GM12874 (cell line): ENCODE data around the gene TCEAL5.

Experiments
- CTCF ChIP-seq: IDR thresholded peaks from 2 replicates; pipeline ENCODE4 v1.5.1; 2011; ENCODE audit warnings: low read depth, mild to moderate bottlenecking, control low read depth, low read length, moderate library complexity; ENCODE audit not compliant: insufficient read depth

The TCEAL5 gene

GRCh38 chrX:103276581-103277002 lies at the start of gene TCEAL5:
TCEAL5 (minus strand) TSS chrX:103276750; CDS start chrX:103274563, 2,187 bp downstream.
- TF ChIP-seq CTCF: no peak

GRCh38 chrX:103311399-103311780 lies 34.8 kb upstream of the TCEAL5 start:
- no peak for TF ChIP-seq CTCF

- no peak for TF ChIP-seq CTCF
Observed at GRCh38 chrX:103310555-103311398, 34.2 kb upstream of the TCEAL5 start, which contains the start of gene BEX2. BEX2 (minus strand) TSS chrX:103310990; CDS start chrX:103309976, 1,014 bp downstream.

GRCh38 chrX:103309860-103310554 lies 33.5 kb upstream of the TCEAL5 start:
- TF ChIP-seq CTCF: no peak

GRCh38 chrX:103304705-103305104 lies 28.2 kb upstream of the TCEAL5 start:
- no peak for TF ChIP-seq CTCF

GRCh38 chrX:103293118-103293517 lies 16.6 kb upstream of the TCEAL5 start:
- no peak for TF ChIP-seq CTCF

- no peak for TF ChIP-seq CTCF
Observed at GRCh38 chrX:103279624-103280023, 3.1 kb upstream of the TCEAL5 start.
